ENCODE data around the gene UBTF.

The UBTF gene

DNA sequence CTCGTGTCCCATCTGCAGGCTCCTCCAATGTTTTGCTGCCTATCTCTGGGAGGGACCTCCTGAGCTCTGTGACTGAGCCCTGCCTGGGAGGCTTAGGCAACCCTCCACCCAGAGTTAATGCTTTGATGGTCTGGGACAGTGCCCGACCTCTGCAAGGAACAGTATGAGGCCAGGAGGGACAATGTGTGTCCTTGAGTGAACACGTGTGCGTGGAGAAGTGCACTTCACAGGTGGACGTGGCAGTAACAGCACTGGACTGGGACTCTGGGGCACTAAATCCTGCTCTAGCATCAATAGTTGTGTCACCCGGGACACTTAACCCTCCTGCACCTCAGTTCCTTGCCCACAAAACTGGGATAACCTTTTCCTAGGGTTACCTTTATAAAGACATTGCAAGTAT lies 4.6 kb downstream of the UBTF start:
- DNase-seq (ENCODE audit: low read depth) = no peak

DNA sequence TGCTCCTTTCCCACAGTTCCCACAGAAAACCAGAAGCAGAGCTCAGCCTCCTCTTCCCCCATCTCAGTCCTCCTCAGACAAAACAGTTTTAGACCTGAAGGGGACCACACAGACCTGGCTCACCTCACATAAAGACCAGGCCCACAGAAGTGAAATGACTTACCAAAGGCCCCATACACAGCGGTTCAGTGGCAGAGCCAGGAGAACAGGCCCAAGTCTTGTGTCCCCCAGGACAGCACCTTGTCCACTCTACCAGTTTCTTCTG lies 5.3 kb downstream of the UBTF start:
- DNase-seq (ENCODE audit: low read depth) = no peak

DNA sequence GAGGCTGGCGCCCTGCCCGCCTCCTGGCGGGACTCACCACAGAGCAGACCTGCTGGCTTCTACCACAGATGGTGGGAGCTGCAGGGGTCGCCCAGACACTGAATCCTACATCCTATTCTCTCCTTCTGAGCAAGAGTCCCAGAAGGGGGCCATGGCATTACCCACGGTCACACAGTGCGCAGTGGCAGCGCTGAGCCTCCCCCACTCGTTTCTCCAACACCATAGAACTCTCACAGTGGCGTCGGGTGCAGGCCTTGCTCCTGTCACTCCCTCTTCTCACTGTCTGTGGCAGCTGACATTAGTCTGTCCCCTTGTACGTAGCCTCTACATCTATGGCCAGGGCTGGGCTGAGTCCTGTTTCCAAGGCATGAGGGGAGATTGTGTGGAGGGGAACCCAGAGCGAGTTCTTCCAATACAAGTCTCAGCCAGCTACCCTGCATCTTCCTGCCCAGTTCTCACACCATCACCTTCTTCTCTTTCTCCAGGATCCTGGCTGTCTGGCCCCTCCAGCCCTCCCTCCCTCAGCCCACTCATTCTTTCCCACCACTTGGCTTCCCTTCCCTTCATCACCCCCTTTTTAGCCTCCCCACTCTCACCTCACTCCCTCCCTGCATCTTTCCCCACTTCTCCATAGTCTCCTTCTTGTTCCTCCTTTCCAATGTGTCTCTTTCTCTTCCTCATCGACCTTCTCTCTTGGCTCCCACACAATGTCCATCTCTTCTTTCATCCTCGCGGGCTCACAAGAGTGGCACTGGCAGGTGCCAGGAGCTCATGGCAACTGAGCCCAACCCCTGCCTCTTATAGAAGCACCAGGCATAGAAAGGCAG lies 5.9 kb downstream of the UBTF start:
- no peak for DNase-seq (ENCODE audit: low read depth)

DNA sequence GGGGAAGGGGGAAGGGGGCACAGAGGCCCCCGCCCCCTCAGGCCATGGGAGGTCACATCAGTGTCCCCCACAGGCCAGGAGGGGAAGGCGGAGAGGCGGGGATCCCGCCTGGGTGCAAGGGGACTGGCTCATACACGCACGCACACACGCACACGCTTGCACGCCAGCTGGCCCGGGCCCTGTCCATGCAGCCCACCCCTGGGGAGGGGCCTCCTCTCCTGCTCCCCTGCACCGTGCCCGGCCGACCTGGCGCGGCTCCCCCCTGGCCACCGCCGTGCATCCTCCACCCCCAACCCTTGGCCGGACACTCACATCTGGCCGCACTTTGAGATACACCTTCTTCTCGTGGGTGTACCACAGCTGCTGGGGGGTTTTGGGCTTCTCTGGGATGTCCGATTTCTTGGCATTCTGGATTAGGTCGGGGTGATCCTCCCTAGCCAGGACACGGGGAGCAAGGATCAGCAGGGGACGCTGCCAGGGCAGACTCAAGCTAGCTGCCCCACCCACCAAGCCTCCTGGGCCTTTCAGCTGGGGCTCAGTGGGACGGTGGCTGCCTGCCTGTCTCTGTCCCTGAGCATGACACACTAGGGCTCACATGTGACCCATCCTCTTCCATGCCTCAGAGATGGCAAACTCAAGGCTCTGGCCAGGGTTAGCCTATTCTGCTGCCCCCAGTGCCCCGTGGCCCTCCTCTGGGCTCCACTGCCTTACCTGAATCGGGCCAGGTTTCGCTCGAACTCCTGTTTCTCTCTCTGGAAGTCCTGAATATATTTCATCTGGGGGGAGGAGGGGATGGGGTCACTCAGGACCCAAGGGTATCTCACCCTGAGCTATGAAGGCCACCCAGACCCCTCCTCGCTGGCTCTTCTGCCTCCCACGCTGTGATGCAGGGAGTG lies 6.7 kb downstream of the UBTF start:
- DNase-seq (ENCODE audit: low read depth) = no peak

DNA sequence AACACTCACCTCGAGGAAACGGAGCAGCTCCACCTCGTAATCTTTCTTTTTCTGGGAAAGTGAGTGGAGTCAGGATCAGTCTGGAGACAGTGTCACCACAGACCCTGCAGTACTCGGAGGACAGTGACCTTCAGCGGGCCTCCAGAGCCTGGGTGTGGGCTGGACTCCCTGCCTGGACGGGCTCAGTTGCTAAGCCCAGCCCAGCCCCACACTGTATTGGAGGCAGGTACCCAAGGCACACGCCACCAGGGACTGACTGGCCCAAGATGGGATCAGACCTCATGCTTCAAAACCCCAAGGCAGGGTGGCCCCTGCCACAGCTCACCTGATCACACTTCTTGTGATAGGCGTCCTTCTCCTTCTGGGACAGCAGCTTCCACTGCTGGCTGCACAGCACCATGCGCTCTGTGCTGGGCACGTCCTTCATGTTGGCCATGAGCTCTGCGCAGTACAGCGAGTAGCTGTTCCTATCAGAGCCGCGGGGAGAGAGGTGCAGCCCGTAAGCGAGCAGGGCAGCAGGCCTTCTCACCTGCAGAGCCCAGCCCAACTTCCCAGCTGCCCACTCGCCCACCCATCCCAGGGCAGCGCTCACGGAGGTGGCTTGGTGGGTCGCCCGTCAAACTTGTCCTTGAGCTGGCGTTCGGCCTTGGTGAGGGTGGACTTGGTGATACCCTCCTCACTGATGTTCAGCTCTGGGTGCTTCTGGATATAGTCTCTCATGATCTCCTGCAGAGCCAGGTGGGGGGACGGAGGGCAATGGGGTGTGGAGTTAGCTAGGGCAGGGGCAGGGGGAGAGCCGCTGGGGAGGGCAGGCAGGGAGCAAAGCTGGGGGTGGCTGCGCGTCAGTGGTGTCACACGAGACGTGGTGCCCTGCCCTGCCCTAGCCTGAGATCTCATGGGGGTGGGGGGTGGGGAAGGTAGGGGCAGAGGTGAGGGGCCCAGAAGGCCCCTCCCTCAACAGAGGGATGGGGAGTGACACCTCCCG lies 7.9 kb downstream of the UBTF start:
- no peak for DNase-seq (ENCODE audit: low read depth)

DNA sequence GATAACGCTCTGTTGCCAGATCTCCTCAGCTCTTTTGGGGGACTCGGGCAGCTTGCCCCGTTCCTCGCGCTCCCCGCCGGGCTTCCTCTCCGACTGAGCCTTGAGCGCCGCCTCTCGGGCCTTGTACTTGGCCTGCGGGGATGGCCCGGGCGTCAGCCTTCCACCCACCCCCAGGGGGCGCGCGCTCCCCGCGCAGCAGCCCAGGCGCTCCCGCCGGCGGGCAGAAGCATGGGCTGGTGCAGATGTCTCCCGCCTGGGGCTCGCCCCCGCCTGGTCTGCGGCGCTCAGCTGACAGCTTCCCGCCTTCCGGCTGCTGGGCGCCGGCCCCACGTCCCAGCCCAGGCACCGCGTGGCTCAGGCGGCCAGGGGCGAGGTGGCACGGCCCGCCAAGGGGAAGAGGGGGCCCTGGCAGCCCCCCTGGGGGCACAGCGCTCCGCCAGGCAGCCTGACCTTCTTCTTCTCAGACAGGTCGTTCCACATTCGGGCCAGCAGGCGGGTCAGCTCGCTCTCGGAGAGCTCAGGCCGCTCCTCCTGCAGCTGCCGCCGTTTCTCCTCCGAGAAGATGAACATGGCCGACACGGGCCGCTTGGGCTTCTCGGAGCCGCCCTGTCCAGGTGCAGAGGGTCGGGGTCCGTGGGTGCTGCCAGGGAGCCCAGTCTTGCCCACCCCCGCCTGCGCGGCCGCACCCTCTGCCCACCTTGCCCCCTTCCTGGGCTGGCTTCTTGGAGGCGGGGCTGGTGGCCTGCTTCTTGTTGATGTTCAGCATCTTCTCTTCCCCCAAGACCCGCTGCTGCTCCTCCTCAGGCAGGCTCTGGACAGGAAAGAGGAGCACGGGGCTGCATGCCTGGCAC lies 8.9 kb downstream of the UBTF start:
- DNase-seq (ENCODE audit: low read depth) = peak; percentile 77

DNA sequence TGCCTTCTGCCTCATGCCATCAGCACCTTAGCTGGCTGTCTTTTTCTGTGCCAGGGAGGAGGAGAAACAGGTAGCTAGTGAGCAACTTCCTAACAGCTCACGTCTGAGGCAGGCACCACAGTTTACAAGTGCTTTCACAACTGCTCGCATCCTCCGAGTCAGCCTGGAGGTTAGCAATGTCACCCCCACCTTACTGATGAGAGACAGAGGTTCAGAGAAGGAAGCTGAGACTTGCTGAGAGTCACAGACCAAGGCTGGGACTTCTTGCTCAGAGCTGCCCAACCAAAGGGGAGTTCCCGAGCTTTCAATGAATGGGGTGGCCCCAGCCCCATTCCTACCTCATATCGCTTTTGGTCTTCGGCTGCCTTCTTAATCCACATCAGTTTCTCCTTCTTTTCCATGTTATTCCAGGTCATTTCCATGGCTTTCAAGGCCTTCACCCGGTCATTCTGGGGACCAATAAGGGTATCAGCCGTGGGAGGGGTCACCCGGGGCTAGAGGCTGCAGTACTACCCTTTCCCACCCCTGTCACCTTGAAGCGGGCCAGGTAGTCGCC lies 9.6 kb downstream of the UBTF start:
- DNase-seq (ENCODE audit: low read depth) = no peak

DNA sequence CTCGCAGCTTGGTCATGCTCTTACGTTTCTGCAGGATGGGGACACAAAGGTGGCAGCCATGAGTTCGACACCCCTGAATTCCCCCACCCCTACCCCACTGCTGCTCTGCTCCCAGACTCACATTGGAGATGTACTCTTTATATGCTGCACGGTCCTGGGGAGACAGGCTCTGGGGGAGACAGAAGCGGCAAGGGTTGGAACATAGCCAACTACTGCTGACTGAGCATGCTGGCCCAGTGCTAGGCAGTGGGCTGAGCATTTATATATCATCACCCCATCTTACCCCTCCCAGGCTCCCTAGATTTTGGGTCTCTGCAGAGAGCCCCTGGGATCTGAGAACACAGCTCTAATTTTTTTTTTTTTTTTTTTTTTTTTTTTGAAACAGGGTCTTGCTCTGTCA lies 11.7 kb downstream of the UBTF start:
- no peak for DNase-seq (ENCODE audit: low read depth)

DNA sequence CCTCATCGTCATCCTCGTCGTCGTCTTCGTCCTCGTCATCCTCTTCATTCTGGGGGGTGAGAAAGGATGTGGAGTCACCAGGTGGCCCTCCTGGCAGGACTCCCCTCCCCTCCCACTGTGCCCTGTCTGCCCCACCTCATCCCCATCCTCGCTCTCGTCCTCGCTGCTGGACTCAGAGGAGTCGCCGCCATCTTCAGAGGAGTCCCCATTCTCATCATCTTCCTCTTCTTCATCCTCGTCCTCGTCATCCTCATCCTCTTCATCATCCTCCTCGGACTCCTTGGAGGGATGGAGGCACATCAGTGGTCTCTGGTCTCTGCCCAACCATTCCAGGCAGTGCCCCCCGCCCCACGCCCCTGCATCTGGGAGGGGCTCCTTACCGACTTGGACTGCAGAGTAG lies 12.2 kb downstream of the UBTF start:
- DNase-seq (ENCODE audit: low read depth) = no peak

DNA sequence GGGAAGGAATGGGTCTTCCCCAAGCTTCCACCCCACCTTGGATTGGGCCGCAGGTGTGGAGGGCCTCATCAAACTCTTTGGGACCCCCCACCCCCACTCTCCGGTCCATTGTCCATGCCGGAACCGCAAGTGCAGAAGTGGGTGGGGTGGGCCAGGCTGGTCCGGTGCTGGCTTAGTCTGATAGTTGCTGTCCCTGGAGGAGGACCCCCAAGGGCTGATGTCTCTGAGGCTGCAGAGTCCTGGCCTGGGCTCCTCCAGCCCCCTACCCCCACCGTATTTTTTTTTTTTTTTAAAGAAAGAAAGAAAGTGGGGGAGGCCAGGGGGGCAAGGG lies 12.7 kb downstream of the UBTF start:
- DNase-seq (ENCODE audit: low read depth) = no peak

DNA sequence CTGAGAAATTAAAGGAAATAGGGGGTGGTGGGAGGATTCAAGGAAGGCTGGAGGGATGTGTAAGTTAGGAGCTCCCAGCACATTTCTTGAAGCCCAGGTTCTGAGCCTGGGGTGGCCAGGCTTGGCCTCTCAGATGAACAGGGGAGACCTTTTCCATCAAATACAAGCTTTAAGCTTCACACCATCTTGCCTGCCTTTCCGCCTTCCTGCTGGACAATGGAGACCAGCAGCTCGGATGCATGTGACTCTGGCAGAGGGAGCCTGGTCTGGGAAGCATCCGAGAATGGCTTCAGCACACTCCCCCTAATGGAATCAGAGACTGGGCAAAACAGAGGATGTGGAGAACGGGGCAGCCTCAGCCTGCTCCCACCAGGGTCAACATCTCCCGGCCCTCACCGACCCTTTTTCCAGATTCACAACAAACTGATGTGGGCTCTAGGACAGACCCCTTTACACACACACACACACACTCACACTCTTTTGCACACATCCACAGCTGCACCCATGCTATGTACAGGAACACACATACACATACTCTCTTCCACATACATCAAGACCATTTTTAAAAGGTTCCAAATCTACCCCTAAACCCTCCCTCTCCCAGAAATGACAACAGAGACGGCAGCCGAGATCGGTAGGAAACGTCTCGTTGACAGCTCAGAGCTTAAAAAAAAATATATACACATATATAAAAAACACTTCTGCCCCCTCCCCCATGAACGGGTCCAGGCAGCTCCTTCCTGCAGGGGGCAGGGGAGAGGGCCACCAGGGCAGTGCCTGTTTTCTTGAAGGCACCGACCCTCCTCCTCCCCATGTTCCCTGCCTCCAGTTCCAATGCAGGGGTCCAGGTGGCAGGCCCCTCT lies 13.3 kb downstream of the UBTF start:
- DNase-seq (ENCODE audit: low read depth) = no peak

DNA sequence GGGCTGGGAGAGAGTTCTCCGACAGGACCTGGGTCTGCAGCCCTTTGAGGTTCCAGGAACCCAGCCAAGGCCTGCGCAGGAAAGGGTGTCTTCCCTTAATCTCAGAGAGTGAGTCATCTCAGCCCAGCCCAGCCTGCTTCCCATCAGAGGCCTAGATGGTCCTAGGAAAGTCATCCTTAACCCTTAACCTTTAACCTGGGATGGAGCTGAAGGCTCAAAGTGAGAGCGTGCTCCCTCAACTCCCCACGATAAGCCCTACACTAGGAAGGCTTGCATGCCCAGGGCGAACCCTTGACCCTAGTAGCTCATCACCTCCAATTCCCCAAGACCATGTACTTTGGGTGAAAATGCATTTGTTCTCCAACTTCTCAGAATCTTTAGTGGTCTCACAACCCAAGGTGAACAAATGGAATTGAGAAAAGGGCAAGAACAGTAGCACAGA lies 15.0 kb downstream of the UBTF start:
- no peak for DNase-seq (ENCODE audit: low read depth)

DNA sequence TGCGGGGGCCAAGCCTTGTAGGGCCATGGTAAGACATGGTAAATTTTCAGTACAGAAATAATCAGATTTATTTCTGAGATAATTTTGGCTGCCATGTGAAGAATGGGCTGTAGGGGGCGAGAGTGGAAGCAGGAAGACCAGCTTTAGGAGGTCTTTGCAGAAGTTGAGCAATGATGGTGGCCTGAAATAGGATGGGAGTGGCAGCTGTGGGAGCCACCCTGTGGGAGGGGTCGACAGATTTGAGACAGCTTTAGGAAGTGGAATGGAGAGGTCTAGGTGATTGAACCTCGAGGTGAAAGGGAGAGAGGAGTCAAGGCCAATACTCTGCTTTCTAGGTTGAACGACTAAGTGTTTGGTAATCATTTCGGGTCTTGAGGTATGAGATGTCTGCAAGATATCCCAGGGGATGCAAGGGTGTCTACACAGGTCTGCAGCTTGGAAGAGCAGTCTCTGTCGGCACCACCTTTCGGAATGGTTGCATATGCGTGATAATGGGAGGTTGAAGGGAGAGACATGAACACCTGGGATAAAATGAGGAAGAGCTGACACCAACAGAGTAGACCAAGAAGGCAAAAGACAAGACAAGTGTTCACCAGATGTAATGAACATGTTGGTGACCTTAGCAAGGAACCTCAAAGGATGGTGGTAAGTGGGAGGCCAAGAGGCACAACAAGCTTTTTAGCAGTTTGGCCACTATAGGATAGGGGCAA lies 15.6 kb downstream of the UBTF start:
- DNase-seq (ENCODE audit: low read depth) = no peak

DNA sequence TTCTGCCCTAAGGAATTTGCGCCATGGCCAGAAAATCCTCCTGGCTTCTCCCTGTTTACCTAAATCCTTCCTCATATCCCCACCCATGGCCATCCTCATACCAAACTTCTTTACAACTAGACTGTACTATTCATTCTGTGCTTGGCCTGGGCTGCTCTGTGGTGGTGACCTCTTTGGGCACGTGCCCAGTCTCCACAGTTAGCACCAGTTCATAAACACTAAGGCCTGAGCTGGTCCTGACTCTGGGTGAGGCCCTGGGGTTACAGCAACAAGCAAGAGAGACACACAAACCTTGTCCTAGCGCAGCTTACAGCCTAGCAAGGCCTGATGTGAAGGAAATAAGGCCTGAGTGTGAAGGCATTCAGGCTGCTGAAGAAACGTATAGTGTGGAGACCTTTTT lies 16.7 kb downstream of the UBTF start:
- DNase-seq (ENCODE audit: low read depth) = no peak

DNA sequence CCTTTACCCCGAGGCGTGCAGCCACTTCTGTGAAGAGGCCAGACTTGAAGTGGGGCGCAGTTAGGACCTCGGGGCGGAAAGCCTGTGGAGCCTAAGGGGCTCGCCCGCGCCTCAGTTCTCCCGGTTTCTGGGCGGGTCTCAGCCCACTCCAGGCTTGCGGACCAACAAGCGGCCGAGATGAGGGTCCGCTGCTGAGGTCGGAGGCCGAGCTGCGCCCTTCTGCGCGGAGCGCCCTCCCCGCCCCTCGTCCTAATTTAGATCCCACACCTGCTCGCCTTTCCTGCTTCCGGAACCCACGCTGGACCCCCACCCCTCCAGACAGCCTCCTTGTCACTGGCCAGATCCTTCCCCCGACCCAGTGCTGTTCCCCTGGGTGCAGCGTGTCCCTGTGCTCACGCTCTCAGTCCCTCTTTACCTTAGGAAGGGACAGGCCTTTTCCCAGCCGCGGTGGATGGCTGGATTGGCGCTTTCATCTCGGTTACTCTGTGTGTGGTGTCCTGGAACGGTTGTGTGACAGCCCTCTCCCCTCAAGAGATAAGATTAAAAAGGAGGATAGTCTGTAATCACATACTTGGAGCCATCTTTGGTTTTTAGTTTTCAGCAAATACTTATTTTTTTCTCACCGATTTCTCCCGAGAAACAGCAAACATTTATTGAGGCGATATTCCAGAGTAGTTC lies 18.9 kb downstream of the UBTF start:
- DNase-seq (ENCODE audit: low read depth) = no peak

DNA sequence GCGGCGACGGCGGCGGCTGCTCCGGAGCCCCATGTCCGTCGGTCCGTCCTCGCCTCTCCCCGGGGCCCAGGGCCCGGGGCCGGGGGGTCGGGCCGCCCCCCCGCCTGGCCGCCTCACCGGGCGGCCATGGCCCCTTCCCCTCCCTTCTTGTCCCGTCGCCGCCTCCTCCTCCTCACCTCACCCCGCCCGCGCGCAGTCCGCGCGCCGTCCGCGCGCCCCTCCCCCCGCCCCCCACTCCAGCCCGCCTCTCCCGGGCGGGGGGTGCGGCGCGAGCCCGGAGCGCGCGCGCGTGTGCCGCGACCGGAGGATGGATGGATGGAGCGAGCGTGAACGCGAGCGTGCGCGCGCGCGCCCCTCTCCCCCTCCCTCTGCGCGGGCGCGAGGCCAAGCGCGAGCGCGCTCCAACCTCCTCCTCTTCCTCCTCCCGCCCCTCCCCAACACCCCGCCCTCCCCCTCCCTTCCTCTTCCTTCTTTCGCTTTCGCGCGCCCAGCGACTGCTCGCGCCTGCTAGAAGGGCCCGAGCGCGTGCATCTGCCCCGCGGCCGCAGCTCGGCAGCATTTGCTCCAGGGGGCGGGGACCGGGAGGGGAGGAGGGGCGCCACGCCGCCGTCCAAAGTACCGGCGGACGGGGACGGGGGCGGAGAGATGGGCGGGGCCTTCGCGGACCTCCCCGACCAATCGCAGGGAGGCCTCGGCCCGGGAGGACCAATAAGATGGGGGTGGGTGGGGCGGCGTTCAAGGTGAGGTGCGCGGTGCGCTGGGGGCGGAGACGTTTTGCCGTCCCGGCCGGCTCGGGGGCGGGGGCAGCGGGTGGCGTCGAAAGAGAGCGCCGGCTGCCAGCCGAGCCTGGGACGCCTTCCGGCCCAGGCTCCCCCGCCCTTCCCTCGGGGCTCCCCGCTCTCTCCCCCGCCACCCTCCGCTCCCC lies 19.7 kb downstream of the UBTF start, which contains the start of gene ATXN7L3:
ATXN7L3 (minus strand) TSS at position 332 of the 925 bp plus-strand sequence. CDS start 1,814 bp downstream, outside the sequence.
- DNase-seq (ENCODE audit: low read depth) = peak; percentile 94

DNA sequence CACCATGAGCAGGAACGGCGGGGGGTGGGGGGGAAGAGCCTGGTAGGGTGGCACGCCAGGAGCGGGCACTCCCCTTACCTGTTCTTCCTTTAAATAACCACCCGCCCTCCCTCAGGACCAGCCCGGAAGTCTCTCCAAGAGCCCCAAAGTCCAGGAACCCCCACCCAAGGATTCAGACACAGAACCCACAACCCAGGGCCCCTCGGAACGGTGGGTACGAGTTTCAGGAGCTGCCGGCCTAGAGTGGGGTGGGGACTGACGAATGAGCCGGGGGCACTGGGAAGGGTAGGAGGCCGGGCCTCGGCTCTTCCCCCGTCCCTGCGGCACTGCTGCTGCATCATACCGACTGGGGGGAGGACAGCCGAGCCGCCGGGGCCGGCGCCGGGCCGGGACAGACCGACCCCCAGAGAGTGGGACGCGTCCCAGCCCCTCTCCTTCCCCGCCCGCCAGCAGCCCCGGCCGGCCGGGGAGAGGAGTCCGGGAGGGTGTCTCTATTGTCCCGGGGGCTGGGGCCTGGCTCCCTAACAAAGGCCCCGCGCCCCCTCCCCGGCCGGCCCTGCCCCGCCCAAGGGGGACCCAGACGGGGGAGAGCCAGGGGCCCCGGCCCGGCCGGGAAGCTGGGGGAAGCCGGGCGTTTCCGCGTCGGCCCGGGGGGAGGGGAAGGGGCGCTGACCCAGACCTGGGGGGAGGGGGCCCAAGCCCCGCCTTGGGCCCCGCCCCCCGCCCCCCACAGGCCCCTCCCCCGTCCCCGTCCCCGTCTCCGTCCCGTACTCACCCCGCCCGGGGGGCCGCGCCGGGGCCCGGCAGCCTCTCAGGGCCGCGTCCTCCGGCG lies 20.5 kb downstream of the UBTF start:
- DNase-seq (ENCODE audit: low read depth) = no peak
